GM19438 (cell line): Measurements from ENCODE around the gene TLE4.

Source experiments
- ATAC-seq: cut with Tn5 transposase; IDR thresholded peaks from one replicate; pipeline ENCODE4 v1.9.1; 2021; ENCODE audit warnings: low read depth; ENCODE audit not compliant: unreplicated experiment

The TLE4 gene

DNA sequence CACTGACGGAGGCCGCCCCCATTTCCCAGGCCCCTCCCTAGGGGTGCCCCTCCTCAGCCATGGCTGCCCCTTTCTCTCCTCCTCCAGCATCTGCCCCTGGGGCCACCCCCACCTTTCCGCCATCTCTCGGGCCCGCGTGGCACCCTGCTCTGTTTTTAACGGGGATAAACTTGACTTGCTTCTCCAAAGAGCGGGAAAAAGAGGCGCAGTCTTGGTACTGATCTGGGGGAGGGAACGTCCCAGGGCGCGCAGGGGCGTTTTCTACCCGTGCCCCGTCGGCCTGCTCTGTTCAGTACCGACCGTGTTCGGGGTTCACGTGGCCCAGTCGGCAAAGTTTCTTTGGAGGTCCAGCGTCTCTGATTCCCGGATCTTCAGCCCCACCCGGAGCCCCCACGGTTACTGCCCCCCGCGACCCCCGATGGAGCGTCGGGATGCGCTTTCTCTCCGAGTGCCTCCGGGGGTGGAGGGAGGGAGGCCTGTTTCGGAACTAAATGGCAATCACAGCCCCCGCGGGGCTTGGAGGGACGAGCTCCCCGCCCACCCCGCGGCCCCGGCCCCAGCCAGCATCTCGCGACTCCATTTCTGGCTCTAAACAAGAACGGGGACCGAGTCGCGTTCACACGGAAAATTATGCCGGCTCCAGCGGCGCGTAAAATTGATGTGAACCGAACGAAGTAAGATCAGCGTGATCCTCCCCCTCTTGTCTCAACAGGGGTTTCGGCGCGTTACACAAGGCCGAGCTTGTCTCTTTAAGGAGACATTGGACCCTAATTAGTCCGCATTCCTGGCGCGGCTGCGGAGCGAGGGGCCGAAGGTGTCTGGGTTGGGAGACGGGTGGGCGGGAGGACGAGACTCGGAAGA is 1.1 kb upstream of the TLE4 start:
- peak; percentile 0 for ATAC-seq

DNA sequence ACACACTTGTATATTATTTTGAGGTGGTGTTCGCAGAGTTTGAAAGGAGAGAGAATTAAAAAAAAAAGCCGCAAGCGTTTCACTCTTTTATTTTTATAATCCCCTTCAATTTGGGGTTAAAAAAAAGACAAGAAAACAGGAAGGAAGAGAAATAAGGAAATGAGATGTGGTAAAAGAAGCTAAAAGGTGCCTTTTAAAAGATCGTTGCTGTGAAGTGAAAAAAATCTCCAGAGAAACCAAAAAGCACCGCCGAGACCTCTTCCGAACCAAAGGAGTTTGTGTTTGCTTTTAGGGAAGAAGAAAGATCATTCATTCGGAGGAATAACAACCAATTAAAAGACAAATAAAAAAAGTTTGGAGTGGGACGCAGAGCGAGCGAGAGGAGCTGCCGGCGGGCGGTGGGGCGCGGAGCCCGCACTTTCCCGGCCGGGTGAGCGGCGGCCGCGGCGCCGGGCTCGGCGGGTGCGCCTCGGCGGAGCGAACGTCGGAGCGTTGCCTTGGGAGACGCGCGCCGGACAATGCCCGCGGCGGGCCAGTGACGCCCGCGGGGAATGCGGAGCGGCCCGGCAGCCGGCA is 355 bp downstream of the TLE4 start:
- ATAC-seq, result no peak

DNA sequence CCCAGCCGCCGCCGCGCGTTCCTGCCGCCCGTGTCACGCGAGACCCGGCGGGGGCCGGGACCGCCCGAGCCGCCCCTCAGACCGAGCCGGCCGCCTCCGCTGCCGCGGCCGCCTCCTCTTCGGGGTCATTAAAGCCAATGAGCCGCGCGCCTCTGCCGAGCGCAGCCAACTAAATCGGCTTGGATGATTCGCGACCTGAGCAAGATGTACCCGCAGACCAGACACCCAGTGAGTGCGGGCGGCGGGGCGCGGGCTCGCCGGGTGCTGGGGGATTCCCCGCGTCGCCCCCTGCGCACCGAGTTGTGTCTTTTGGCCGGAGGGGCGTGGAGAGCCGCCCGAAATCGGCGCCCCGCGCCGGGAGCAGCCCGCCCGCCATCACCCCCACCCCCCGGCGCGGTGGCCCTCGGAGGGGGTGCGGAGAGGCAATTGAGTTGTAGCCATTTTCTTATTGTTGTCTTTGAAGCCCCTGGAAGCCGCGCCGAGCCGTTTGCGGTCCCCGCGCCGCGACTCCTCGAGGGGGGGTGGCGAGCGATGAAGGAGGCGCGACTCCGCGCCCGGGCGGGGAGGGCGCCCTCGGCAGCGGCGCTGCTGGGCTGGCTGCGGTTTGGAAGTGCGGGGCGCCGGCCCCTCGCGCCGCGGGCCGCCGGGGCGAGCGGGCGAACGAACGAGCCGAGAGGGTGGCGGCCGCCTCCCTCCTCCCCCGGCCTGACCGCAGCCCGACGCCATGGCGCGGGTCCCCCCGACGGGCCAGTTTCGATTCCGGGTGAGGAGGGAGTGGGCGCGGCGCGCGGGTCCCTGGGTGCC is 1.0 kb downstream of the TLE4 start:
- ATAC-seq, result no peak

DNA sequence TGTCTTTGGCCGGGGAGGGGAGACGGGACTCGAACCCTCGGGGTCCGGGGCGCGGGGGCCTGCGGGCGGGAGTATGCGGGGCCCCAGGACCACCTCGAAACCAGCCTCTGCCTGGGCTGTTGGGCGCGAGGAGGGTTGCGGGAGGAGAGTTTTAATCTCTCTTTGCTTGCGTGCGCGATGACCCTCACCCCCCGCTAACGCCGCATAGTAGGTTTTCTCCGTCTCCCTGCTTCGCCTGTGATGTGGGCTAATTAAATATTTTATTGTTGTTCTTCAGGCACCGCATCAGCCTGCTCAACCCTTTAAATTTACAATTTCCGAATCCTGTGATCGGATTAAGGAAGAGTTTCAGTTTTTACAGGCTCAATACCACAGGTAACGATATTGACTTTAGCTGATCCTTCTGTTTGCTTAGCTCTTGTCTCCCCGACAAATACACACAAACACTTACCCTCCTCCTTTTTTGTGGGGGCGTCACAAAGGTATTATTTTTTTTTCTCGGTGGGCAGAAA is 1.7 kb downstream of the TLE4 start:
- no peak for ATAC-seq

DNA sequence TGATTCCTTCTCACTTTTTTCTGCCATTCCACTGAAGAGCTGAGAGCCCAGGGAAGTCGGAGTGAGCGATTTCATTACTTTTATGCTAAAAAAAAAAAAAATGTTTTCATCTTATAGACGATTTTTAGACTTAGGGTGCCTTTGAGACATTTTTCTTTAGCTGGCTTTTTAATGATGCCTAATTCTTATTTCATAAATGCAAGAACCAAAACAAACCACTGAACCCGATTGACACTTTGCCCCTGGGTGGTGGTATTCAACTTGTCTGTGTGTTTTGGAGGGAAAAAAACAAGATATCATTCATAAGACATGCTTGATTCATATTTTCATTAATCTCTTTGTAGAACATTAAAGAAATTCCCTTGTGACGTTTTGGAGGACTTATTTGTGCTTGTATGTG is 2.4 kb downstream of the TLE4 start:
- no peak for ATAC-seq

DNA sequence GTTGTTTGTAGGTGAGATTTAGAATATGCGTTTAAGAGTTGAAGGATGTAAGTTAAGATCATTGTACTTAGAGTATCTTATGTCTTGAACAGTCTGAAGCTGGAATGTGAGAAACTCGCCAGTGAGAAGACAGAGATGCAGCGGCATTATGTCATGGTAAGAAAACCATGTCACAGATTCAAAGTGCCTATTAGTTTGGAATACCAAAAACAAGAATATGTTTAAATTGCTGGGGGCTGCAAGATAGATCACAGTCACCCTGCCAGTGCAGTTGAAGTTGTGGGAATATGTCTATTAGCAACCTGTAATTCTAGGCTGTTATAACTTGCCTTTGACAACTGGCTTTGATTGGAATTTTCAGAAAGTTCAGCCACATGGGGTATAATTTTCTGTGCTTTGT is 3.0 kb downstream of the TLE4 start:
- no peak for ATAC-seq

DNA sequence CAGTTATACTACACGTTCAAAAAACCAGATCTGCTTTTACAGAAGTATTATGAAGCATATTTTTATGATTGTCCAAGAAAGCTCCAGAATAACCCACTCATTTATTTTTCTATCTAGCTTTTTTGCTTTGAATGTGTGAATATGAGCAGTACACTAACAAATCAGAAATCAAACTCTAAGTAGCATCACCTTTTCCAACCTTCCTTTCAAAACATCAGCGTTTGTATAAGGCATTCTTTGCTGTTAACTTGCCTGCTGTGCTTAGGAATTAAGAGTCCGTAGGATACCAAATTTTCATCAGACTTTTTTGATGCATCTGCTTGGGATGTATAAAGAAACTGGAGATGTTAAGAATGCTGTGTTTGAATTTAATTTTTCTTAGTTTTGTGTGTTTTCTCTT is 3.8 kb downstream of the TLE4 start:
- no peak for ATAC-seq

DNA sequence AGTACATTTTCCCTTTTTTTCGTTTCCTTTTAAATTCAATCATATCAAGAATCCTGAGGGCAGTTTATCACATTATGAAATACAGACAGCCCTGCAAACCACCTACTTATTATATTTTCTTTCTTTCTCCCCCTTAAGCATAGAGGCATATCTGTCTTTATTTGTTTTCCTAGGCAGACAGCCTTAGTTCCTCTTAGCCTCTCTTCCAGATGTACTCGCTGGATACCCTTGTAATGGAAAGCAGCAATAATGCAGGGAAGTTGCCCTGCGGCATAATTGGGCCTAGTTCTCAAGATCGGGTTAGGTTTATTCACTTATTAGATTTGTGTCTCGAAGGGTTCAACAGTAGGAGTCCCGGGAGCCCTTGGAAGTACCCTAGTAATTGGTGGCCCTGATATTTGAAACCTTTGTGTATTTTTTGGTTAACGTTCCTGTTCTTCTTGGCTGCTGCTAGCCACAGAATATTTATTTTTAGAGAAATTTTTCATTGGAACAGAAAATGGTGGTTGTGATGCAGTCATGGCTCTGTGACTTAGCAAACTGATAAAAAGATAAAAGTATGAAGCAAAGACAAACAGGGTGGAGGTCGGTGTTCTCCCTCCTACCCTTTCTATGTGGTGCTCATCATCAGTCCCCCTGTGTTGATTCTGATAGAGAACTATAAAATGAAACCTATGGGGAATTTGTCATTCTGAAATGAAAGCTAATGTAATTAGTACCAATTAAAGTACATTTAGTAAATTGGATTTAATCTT is 6.4 kb downstream of the TLE4 start:
- ATAC-seq, result no peak

DNA sequence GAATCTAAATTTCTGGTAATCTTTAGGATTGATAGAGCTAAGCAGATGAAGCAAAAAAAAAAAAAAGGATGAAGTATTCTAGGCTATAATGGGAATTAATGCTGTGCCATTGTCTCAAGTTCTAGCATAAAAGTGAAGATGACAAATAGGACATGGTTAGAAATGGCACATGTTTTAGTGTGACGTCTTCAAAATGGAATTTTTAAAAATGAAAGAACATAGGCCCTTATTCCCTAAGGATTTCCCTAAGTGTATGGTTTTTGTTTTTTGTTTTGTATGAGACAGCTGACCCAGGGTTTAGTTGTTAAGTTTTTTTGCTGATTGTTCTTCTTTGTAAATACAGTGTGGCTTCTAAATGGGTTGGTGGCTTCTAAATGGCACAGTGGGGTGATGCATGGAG is 7.1 kb downstream of the TLE4 start:
- ATAC-seq, result no peak

DNA sequence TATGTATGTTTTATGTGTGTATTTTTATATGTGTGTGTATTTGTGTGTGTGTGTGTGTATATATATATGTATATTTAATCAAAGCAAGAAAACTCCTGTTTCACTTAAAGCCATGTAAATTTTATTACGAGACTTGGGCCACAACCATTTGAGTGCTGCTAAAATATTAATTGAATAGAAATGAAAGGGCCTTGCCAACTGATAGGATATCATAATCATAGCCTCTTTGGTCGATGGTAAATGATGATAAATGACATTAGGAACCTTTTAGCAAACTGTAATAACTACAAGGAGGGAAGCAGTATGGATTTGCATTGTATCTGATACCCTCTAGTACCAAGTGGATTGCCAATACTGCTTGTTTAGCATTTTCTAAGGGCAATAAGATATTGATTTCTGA is 7.9 kb downstream of the TLE4 start:
- no peak for ATAC-seq

DNA sequence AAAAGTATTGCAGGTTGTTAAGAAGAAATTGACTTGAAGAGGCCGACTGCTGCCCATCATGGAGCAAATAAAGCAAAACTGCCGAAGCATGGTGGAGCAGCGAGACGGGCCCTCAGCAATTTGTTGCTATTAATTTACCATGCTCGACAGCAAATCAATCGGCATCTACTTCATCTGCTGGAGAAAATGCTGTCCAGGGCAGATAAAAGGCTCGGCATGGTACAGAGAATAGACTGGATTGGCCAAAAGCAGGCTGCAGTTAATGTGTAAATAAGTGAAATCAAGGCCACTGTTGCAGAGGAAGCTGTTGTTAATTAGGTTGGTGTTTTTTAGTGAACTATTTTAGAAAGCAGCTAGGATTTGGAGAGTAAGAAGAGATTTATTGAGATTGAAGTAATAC is 8.3 kb downstream of the TLE4 start:
- ATAC-seq, result no peak

DNA sequence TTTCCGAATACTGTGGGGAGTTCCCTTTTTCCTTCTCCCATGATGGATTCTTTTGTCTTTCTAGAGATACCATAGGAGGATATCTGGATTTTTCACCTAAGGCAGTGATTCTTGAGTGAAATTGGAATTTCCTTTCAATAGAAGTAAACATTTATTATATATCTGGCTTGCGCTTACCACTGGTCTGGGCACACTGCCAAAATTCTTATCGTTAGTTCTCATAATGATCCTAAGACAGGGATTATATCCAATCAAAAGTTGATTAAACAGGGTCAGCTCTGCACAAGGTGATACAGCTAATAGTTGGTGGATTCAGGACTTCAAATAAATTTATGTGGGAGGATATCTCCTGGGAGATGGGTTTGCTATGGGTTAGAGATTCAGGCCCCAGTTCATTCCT is 9.6 kb downstream of the TLE4 start:
- ATAC-seq, result no peak

DNA sequence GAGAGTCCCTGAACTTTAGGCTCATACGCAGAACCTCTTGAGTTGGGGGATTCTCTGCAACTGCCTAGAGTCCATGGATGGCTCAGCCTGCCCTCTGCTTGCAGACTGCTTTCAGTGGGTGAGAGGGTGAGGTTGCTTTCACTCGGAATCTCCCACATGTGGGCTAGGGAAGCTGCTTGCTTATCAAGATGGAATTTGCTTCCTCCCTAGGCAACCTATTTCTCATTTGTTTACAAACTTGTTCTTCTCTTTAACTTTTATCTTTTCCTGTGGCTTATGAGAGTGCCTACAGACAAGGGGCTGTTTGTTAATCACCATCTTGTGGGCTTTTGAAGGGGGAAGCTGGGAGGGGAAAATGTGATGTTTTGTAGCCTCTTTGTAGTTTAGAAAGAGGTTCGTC is 10.0 kb downstream of the TLE4 start:
- no peak for ATAC-seq

DNA sequence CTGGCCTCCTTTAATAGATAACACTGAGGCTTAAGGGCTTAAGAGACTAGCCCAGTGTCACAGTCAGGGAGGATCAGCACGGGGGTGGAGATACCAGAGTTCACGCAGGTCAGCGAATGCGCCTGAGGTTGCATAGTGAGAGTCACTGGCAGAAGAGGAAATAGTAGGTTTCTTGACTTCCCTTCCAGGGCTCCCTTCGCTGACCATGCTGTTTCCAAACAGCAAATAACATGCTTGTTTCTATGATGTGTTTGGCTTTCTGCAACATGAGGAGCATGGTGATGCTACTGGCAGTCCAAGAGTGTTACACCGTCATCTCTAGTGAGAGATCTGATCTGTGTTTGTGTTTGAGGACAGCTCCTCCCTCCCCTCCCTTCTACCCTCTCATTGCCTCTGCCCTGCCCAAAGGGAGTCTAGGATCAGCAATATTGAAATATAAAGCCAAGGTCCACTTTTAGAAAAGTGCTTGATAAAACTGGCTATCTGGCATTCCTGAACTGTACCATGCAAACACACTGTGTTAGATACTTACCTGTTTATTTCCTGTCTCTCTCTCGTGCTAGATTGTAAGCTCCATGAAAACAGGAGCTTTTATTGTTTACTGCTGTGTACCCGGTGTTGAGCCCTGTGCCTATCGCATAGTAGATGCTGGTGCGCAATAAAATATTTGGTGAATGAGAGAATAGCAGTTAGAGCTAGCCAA is 12.3 kb downstream of the TLE4 start:
- no peak for ATAC-seq

DNA sequence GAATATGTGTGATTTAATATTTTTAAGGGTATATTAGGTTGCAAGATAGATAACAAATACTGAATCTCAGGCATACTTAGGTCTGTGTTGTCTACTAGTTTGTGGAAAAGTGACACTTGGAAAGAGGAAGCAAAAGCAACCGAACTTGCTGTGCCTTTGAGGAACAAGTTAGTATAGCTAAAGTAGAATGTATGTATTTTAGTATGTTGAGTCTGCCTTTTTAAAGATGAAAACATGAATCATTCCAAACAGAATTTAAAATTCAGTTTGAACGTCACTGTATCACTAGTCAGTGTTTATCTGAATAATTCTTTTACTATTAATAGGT is 12.9 kb downstream of the TLE4 start:
- no peak for ATAC-seq

DNA sequence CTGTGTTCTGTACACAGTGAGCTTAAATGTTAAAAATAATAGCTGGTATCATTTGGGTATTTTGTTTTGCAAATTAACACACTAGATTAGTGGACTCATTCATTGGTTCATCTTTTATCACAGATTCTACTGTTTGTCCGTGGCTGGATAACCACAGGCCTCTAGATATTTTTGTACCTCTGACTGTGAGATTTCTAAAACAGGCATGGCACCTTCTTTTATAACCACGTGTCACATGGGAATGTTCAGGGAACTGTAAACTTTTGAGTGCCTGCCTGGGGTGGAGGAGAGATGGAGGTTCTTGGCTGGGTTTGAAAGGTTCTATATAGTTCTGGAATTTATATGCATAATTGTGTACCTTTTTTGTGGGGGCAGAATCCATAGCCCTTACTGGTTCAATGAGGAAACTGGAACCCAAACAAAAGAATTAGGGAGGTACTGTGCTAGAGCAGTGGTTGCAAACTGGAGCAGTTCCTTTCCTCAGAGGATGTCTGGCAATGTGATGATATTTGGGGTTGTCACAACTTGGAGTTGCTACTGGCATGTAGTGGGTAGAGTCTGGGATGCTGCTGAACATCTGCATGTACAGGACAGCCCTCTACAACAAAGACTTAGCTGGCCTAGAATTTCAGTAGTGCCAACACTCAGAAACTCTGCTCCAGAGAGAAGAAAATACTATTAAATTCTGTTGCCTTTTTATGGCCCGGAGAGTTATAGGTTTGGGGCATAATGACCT is 16.9 kb downstream of the TLE4 start:
- no peak for ATAC-seq

DNA sequence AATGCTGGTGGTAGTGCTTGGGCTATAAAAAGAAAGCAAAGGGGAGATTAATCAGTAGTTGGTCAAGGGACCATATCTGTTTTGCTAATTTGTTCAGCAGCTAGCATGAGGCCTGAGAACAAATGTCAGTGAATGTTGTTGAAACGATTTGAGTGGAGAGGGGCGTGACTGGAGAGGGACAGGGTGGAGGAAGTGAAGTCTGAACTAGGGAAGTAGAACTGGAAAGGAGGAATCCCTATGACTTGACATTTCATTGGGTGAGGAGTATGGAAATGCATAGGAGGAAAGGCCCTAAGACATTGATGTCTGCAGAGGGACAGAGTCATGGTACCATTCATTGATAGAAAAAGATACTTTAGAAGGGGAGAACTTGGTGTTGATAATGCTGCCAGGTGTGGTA is 19.7 kb downstream of the TLE4 start:
- no peak for ATAC-seq

DNA sequence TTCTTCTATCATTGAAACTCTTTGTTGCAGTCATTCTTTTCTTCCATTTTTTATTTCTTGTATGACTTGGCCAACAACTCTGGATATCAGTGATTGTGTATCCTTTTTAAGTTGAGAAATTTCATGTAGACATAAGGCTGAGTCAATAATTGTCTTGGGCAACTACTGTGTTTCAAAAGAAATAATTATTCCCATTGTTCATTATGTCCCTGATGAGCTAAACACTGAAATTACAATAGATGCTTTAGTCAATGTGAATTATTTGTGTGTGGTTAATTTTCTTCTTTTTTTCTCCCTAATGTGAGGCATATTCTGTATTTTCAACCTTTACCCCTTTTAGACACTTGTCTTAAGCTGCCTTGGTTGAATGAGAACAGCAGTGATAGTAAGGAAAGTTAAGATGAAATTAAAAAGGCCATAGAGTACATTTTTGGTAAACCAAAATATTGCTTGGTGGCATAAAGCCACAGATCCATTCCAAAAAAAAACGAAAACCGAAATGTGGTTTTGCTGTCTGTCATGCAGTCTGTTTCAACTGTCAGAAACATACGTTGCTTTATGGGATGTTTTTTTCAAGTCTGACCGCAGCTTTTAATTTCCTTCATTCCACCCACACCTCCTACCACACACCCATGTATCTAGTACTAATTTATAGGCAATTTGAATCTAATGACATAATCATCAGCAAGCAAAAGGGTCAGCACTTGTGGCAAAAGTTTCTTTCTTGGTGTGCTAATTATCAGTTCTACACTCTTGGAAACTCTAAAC is 21.1 kb downstream of the TLE4 start:
- no peak for ATAC-seq
